ENCODE measurements around the gene ENTHD1. TPM values are rescaled to one million over a fixed set of nuclear protein-coding genes. Genes with fewer than 3 reads are reported as not detected.

ENTHD1 gene, protein sequence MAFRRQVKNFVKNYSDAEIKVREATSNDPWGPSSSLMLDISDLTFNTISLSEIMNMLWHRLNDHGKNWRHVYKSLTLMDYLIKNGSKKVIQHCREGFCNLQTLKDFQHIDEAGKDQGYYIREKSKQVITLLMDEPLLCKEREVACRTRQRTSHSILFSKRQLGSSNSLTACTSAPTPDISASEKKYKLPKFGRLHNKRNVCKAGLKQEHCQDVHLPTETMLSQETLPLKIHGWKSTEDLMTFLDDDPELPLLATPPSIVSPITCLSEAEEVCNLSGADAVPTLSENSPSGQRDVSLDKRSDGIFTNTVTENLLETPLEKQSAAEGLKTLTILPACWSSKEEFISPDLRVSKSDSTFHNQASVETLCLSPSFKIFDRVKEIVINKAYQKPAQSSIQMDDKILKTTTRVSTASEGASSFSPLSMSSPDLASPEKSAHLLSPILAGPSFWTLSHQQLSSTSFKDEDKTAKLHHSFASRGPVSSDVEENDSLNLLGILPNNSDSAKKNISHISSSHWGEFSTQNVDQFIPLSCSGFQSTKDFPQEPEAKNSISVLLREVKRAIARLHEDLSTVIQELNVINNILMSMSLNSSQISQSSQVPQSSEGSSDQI
- not detected for total RNA-seq

DNA sequence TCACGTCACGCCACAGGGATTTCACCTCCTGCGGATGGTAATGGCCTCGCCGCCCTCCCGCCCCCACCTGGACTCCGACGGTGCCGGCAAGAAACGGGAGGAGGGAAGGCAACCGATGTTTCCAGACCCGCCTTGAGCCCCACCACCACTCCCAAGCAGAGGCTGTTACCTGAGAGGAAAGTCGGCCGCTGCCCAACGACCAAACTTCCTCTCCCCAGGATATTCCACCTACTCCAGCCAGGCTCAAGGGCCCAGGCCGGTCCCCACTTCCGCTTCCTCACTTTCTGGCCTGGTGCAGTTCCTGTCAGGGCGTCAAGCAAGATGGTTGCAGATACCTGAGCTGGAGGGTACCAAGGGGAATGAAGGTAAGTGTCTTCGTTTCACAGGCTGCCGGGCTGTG is at the start of gene ENTHD1:
TSS of gene ENTHD1 (minus strand) at position 235 of the 400 bp plus-strand sequence. CDS start 6,012 bp downstream, outside the sequence.
- no peak for DNase-seq

DNA sequence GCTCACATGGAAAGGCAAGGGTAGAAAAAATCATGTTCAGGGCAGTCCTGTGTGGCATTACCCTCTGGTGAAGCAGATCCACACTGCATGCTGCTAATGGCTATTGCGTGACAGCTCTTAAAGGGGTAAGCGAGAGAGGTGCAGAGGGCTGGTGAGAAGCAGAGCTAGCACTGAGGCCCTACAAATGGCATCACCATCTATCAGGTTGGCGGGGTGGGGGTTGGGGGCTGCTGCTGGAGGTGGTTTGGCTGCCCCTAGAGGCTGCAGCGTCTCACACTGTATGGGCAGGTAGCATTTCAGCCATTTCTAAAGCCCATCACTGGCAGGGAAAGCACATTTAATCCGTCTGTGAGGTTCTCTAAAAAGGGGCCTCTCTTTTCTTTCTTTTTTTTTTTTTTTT is 49.8 kb upstream of the ENTHD1 start:
- DNase-seq, result no peak

DNA sequence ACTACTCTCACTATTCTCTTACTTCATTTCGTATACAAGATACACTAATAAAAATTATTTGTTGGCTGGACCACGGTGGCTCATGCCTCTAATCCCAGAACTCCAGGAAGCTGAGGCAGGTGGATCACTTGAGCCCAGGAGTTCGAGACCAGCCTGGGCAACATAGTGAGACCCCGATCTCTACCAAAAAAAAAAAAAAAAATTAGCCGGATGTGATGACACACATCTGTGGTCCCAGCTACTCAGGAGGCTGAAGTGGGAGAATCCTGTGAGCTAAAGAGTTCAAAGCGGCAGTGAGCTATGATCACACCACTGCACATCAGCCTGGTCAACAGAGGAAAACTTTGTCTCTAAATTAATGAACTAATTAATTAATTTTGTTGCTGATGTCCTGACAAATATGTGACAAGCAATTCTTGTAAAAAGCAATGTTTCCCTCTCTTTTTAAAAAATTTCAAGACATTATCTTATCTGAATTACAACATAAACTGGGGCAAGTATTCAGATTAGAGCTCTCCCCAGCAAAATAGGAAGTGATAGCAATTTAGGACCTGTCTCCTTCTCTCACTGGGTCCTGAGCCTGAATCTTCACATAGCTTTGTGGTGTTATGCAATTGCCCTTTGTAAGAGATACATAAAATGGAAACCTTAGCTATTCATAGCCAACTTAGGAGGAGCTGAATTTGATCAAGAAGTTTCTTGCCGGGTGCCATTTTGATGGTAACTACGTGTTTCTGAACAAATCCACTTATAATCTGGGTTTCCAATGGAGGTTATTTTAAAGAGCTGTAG is 49.1 kb upstream of the ENTHD1 start:
- DNase-seq, result no peak

DNA sequence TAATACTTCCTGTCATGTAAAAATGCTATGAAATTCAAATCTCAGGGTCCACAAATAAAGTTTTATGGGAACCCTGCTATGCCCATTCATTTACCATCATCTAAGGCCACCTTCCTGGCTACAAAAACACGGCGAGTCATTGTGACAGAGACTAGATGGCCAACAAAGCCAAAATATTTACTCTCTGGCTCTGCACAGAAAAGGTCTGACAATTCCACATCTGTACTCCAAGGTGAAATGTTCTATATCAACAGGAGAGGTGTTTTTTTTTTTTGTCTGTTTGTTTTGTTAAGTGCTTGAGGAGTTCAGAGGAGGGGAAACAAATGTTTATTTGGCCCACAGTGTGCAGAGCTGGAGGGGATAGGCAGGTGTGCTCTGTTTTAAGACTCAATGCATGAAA is 48.0 kb upstream of the ENTHD1 start:
- no peak for DNase-seq

DNA sequence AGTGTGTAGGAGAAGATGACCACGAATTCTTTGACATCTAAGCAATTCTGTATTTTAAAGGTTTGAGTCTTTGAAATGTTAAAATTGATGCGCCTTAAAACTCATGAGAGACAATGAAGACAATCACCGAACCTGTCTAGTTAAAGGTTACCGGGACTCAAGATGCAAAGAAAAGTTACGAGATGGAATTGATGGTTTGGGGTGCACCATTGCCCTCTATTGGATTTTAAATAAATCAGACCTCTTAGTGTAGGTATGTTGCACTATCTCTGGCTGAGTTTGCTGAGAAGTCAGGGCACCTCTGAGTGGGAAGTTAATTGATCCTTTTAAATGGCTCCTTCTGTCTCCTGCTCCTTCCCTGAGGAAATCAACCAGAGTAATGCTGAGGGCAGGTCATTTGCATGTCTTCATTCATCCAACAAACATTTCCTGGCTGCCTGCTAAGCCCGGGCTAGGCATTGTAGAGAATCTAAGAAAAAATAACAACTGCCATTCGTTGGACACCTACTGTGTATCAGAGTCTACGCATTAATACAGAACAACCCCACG is 47.3 kb upstream of the ENTHD1 start:
- no peak for DNase-seq

DNA sequence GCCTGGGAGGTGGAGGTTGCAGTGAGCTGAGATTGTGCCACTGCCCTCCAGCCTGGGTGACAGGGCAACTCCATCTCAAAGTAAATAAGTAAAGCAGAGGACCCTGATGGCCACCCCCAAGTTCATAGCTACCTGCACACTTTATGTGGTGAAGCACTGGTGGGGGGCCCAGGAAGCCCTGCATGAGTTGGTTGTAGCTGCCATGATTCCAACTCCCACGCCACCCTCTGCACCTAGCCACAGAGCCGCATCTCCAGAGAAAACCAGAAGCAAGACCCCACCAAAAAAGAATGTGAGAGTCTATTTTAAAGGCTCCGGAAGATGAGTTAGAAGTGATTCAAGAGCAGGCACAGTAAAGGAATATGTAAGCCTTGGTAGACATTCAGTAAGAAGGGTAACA is 46.3 kb upstream of the ENTHD1 start:
- no peak for DNase-seq

DNA sequence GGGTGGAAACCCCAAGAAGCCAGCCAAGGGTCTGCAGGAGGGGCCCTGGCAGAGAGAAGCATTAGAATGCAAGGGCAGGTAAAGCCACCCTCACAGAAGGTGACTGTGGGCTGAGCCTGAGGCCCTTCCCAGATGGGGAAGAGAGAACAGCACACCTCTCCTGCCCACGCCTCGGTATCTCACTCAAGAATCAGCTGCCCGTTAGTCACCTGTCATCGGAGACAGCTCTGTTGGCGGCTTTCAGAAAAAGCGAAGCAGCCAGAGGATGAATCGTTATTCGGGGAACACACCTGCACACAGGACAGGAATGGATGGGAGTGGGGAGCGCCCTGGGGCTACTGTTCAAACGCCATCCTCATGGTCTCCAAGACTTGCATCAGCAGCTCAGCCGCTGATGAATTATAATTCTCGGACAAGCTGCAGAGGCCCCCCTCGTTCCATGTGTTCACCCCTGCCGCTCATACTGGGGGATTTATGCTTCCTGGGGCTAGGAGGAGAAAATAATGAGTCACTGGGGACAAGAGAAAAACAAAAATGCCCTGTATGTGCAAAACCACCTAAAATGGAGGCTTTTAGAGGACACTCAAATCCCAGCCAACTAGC is 45.0 kb upstream of the ENTHD1 start:
- peak; percentile 27 for DNase-seq

DNA sequence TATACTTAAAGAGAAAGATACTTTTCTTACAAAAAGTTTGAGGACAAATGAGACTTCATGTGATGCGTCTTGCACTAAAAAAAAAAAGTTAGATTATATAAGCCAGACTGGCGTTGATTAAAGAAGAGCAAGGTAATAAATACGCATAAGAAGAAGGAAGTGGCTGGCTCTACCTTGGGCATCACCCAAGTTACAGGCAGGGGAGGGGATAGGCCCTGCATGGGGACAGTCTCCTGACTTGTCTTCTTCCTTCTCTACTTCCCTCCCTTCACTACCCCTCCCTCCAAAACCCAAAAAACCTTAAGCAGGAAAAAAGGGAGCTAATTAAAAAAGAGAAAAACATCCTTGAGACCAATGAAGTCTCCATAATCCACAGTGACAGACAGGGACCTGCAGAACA is 44.3 kb upstream of the ENTHD1 start:
- DNase-seq, result peak; percentile 31

DNA sequence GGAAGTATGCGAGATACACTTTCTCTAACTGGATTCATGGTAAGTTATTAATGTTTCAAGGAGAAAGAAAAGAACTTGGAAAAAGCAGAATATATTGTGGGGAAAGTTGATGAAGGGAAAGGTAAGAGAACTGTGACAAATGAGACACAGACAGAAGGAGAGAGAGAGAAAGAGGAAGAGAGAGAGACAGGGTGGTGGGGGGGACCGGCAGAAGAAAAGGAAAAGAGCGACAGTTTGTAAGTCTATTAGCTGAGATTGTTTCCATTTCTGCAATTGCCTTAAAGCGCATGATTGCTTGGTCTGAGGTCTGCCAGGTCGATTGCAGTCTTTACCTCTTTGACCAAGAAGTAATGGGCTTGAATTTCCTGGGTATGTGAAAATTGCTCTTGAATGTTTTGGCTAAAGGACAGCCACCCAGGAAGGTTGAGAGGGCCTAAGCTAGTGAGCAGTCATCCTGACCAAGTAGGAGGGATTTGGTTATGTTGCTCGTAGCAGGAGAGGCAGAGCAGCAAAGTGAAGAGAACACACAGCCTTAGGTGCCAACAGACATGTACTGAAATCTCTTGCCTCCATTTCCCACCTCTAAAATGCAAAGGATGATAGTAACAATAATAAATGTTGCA is 43.1 kb upstream of the ENTHD1 start:
- DNase-seq, result no peak

DNA sequence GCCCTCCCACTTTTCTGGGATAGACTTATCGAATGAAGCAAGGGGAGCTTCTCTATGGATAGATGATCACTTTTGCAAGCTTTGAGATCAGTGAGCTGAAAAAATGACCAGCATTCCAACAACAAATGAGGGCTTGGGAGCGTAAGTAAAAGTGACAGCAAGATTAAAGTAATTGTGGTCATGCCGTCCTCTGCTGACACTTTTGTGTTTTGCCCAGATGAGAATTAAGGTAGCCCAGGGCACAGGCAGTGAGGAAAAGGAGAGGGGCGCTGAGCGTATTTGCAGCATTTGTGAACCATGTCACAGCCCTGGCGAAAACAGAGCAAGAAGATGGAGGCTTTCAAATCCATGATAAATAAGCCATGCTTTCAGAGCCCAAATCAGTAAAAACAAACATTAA is 42.1 kb upstream of the ENTHD1 start:
- no peak for DNase-seq

DNA sequence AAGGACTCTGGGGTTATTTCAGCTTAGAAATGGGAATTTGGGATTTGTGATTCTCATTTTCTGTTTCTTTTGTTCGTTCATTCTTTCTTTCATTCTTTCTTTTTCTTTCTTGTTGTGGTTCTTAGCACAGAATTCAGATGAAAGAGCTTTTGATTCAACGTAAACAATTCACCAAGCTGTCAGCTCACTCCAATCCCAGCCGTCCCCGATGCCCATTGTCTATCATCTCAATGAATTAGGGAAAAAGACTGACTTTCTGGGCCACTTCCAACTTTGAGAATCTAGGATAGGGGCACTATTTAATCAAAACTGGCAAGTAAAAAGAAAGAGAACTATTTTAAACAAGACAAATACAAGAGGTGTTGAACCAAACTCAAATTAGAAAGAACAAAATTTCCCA is 41.6 kb upstream of the ENTHD1 start:
- no peak for DNase-seq

DNA sequence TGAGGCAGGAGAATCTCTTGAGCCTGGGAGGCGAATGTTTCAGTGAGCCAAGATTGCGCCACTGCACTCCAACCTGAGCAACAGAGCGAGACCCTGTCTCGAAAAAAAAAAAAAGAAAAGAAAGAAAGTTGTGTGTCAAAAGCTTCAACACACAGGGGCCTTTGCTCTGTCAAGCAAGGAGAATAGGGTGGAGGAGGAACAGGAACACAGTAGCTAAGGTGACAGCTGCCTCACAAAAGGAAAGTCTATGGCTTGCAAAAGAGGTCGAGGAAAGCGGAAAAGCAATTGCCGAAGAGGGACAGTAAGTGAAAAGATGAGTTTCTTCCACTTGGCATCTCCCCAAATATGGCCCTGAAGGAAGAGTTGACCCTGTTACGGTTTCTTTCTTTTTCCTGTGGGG is 40.2 kb upstream of the ENTHD1 start:
- DNase-seq, result no peak

DNA sequence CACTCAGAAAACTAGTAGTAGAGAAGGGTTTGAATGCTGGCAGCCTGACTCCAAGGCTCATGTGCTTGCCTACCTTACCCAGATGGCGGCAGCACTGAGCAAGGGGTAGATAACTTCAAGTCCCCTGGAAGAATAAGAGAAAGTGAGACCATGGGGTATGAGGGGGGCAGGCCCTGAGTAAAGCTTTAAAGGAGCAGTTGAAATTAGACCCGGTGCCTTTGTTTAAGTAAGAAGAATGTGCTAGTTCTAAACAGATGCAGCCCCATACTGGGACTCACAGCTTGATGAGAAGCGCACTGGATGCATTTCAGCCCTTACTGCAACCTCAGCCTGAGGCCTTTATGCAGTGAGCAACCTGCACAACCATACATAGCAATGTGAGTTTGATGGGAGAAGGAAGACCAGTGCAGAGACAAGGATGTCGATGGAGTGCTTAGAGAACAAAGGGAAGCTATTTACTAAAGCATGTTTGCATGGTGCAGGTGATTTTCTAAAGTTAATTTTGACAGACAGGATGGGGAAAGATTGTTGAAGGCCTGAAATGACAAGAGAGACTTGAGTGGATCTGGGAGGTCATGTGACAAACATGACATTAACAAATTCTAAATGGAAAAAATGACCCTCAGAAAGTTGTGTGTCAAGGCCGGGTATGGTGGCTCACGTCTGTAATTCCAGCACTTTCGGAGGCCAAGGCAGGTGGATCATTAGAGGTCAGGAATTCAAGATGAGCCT is 39.5 kb upstream of the ENTHD1 start:
- peak; percentile 38 for DNase-seq

DNA sequence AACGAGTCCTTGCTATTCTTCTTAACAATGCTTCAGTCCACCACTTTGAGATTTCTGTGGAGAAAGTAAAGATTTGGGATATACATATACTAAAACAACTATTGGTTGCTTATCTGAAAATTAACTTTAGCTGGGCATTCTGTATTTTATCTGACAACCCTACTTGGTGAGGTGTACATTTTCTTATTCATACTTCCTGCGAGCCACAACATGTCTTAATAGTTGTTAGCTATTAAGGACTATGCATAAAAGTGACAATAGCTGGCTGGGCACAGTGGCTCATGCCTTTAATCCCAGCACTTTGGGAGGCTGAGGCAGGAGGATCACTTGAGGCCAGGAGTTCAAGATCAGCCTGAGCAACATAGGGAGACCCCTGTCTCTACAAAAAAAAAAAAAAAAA is 38.6 kb upstream of the ENTHD1 start:
- no peak for DNase-seq

DNA sequence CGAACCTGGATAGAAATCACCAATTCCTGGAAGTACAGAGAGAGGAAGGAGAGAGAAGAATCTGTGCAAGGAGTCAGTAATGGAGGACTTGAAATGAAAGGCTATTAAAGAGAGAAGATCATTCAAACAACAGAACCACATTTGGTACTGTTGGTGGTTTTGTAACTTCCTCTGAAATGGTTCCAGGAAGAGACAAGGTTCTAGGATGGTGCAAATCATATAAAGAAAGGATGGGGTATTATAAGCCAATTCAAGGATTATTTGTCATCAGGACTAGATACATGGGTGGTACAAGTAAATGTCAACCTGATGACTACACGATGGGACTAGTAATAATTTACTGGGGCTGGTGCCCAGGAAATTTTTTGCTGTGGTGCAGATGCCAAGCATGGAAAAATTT is 37.7 kb upstream of the ENTHD1 start:
- DNase-seq, result no peak

DNA sequence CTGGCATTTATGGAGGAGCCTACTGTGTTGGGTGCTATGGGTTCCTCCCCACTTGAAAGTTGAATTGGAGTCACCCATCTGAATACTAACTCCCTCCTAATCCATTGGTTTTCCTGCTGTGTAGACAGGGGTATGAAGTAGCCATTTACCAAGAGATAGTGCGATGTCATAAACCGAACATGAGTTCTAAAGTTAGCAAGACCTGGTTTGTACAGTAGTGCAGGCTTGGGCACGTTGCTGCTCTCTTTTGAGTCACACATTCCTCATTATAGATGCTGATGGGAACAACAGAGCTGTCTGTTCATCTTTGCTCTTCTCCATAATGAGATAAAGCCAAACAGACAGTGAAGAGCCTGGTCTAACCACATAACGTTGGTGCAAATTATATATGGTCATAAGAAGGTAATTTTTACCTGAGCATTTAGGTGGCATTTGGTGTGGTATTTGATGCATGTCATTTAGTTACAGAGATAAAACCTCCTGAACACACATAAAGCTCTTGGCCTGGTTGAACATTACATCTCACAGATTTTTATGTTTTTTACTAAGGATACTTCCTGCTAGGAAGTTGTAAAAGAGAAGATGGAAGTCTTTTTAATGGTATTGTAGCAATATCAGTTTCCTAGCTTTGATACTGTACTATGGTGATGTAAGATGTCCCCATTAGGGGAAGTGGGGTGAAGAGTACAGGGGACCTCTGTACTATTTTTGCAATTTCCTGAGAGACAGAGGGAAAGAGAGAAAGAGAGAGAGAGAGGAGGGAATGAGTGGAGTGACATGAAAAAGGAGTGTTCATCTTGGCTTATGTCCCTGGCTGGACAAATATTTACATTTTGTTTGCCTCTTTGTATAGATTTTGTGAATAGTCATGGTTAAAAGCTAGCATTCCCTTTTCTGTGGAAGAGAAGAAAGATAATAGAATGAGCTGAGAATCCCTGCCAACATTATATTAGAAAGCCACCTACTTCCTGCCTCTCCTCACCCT is 35.3 kb upstream of the ENTHD1 start:
- DNase-seq, result no peak

DNA sequence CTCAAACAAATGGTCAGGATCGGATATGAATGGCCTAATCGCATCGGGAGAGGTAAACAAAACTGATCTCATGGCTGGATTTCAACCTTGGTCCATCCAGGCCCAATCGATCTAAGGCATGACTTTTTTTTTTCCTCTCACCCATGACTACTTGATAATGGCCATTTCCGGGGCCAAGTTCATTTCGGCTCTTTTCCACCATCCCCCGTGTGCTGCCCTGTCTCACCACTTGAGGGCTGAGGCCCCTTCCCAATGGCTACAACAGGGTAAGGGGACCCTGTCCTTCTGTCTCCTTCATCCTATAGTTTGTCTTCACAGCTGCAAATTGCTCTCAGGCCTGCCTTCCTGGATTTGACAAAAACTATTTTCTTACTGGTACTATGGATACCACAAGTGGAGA is 34.0 kb upstream of the ENTHD1 start:
- no peak for DNase-seq

DNA sequence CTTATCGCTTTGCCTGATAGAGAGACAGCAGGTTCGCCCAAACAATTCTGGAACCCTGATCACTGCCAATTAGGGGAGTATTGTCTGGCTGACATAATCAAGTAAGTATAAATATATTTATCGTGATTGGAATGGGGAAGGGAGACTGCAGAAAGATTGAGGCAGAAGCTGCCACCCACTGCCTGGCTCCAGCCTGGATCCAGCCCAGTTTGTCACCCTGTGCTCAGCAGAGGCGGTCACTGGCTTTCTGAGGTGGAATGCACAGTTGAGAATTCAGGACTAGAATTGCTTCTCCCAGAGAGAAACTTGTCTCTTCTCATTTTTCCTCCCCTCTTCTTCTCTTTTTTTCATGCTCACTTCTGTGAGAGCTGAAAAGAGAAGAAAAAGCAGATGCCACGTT is 33.2 kb upstream of the ENTHD1 start:
- no peak for DNase-seq

DNA sequence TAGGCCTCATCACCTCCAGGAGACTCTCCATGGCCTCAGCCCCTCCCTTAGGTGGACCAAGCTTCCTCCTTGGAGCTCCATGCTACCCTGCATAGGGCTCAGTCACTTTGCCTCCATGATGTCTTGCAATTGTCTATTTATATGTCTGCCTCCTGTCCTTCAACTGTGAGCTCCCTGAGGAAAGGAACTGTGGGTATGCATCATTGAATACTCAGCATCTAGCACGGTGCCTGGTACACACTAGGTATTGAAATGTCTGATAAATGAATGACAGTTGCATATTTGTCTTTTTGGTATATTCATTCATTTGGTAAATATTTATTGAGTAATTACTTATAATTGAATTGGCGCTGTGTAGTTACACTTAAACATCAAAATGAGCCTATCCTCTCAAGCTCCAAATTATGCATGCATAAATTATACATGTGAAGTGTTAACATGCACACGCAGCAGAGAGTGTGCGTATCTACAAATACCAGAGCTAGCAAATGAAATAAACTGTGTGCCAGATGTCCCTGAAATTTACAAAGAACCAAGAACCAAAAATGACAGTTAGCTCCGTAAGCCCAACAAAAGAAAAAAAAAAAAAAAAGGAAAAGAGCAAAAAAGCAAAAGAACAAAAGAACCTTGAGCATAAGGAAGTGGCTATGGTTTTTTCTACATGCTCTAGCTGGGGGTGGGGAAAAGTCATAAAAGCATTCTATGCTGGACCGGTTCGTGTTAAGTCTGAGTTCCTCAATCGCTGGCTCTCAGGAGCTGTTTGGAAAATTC is 32.5 kb upstream of the ENTHD1 start:
- no peak for DNase-seq

DNA sequence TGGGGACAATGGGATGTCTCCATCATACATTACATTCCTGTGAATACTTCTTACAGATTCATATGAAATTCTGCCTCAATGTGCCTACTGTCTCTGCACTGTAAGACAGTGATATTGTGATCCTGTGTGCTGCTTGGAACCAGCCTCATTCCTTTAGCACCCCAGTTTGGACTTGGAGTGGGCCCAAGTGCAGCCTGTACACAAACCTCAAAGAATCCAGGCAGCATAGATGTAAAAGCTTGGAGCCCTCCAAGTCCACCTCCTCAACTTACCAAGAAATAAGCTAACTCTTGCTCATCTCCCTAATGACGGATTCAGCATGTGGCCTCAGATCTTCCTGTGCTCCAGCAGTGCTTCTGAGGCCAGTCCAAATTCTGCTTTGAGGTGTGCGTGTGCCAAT is 31.7 kb upstream of the ENTHD1 start:
- no peak for DNase-seq
